DMS 273 treated with DMSO at 0.1 percent for 48 hours (cell line): ENCODE data around the gene ITGB5.
"Not testable (repeated sequence)": the region's sequence is repeated elsewhere in the genome, so short reads cannot be mapped to it uniquely, and the experiment has no call there.

ENCODE experiments used
- DNase-seq: peaks from one replicate; lab custom pipeline; 2025; lab: John Stamatoyannopoulos, UW

Gene ITGB5

DNA sequence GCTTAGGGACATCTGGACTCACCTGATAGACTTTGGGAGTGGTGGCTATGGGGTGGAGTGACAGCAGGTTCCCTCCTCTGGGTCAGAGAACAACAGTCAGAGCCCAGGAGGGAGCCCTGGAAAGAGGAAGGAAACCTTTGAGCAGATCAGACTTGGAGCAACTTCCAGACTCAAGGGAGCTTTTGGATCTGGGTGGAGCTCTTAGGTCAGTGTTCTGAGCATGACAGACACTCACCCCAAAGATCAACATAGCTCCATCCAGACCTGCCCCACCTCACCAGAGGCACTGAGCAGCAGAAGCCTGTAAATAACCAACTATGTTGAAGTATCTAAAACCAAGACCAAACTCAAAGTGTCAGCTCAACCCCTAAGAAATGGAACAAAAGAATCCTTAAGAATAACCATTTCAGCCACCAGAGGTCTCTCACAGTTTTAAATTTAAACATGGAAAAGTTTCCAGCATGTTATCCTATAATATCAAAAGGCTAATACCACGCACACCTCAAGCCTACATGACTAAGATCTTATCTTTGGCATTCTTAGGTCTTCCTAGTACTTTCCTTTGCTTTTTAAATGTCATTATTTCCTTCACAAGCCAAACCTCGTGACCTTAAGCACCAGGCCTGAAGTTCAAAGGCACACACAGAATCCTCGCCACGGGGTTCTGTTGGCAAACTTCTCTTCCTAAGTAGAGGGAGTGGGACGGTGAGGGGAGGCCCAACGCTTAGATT is 100.5 kb downstream of the ITGB5 start:
- no peak for DNase-seq

- no peak for DNase-seq
Measured at GRCh38 chr3:124785973-124786372, 101.2 kb downstream of the ITGB5 start.

GRCh38 chr3:124784686-124785382 is 102.3 kb downstream of the ITGB5 start:
- no peak for DNase-seq

DNA sequence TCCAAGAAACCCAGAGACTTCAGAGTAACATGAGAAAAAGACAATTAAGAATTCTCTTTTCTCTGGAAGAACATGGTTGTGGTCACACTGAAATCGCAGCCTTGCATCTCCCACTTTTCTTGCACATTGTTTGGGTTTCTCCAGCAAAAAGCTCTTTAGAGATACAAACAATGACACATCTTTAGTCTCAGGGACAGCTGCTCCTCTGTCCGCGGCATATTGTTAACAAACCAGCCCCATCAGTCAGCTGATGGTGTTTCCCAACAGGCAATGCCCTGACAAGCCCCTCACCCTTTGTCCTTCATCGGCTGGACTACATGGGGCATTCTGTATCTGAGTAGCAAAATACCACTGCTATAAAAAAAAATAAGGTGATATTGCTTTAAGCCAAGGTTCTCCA is 103.5 kb downstream of the ITGB5 start:
- DNase-seq = no peak

DNA sequence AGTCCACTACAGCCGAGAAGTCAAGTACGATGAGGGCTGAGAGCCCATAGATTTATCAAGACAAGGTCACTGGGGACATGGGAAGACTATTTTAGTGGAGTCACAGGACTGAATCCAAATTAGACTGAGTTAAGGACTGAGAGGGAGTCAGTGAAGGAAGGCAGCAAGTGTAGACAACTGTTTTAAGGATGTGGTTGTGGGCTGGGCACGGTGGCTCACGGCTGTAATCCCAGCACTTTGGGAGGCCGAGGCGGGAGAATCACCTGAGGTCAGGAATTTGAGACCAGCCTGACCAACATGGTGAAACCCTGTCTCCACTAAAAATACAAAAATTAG is 104.8 kb downstream of the ITGB5 start:
- not testable (repeated sequence) for DNase-seq

DNA sequence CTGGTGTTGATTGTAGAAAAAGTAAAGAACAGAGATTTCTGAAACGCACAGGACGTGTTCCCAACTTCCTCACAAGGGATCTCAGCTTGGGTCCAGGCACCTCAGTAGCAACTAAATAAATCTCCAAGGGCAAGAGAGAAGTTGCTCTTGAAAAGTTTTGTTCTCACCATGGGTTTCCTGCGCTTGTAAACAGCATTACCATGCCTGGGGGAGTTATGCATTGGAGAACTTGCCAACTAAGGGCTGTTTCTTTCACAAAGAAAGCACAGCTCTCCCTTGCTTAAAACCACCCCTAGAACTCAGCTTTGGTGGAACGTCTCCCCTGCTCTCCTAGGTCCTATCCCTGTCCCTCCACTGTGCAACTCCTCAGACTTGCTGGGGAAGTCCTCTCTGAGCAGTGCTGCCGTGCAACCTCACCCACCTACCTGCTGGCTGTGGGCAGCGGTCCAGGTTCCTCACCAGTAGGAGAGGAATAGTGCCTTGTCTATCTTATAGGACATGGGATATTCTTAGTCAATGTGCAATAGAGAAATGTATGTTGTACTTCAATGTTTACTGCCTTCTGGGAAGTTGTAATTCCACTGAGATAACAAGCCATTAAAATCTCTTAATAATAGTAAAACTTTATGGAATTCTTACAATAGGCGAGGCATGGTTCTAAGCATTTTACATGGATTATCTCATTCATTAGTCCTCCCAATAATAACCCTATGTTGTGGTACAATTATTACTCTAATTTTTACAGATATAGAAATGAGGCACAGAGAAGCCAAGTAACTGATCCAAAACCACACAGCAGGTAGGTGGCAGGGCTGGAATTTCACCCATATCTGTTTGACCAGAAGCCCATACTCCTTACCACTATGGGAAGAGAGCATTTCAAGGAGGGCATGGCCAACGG is 105.4 kb downstream of the ITGB5 start:
- no peak for DNase-seq

DNA sequence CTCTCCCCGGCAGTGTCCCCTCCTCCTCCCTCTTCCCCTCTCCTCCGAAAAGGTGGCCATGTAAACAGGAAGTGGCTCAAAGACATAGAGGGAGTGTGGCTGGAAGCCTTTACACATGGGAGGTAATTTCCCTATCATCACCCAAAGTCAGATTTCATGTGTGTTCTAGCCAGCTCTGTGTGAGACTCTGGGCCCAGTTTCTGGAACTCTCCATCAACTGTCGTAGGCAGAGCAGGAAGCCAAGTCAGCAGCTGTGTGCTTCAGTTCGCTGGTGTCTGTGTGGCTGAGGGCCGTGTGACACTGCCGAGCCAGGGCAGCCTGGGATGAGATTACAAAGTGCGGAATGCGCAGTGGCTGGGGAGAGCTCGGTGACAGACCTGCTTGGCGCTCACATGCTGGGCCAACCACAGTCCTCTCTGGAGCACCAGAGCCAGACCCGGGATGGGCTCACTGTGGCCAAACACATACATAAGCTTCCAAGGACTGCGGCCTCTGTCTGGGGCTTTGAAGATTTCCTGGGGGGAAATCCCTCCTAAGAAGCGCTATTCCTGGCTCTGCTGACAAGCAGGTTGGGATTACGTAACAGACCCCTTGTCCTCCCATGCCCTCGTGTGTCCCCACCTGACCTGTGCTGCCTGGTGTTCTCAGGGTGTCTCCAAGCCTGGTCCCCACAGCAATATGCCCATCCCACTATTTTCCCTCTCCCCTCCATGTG is 106.2 kb downstream of the ITGB5 start:
- no peak for DNase-seq

- no peak for DNase-seq
Measured at GRCh38 chr3:124780356-124780755, 106.8 kb downstream of the ITGB5 start.

DNA sequence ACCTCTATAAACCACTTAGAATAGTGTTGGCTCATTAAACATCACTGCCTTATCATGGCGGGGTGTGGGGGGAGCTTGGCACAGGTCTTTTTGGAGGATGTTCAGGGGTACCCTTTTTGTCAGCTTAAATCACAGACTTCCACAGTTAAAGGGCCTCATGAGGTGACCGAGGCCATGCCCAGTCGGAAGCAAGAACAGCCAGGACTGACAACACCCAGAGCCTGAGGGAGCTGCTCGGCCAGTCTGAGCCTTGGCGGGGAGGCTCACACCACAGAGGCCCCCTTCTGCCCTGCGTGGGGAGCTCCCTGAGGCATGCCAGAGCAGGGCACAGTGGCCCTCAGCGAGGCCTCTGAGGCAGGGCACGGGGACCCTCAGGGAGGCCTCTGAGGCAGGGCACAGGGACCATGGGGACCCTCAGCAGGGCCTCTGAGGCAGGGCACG is 107.4 kb downstream of the ITGB5 start:
- no peak for DNase-seq

- DNase-seq = no peak
Measured at GRCh38 chr3:124779116-124779515, 108.0 kb downstream of the ITGB5 start.

GRCh38 chr3:124777762-124778470 is 109.2 kb downstream of the ITGB5 start:
- no peak for DNase-seq

GRCh38 chr3:124776856-124777255 is 110.3 kb downstream of the ITGB5 start:
- DNase-seq = no peak

- DNase-seq = peak; percentile 42
Measured at GRCh38 chr3:124775877-124776276, 111.3 kb downstream of the ITGB5 start.

GRCh38 chr3:124774841-124775402 is 112.2 kb downstream of the ITGB5 start:
- no peak for DNase-seq

DNA sequence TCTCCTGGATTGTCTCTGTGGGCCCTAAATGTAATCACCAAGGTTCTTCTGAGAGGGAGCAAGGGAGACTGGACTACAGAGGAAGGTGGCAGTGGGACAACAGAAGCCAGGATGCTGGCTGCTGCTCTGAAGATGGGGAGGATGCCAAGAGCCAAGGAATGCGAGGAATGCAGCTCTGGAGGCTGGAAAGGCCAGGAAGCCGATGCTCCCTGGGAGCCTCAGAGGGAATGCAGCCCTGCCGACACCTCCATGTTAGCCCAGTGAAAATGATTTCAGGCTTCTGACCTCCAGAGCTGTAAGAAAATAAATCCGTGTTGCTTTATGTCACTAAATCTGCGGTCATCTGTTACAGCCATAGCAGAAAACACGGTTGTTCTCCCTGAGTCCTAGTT is 112.8 kb downstream of the ITGB5 start:
- no peak for DNase-seq

DNA sequence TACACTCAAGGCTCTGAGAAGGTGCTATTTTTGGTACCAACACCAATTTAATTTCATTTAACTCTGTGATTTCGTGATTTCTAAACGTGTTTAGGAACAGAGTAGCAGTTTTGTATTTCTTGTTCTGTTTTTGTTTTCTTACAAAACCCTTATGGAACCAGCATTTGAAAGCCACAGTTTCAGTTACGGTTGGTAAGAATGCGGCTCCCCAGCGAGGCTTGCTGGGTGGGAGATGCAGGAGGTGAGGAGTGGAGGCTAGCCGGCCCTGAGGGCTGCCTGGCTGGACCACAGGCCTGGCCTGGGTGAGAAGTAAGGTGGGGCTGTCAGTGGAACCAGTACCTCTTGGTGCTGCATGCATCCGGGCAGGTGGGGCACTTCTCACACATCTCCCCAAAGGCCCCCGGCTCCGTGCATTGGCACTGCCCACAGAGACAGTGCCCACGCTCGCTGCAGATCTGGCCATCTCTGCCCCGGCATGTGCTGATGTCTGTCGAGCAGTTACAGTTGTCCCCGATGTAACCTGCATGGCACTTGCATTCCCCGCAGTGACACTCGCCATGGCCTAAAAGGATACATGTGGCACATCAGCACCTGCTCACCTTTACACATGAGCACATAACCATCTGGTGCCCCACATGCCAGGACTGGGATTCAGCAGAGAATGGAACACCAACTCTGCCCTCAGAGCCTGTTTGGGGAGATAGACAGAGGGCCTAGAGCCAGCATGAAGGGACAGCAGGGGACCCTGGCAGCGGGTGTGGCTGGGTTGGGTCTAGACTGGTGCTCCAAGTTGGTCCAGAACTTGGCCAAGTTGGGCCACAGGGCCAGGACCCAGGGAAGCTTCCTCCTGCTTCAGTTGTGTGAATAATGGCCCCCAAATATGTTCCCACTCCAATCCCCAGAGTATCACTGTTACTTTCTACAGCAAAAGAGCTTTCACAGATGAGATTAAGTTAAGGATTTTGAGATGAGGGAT is 113.5 kb downstream of the ITGB5 start:
- DNase-seq = no peak

DNA sequence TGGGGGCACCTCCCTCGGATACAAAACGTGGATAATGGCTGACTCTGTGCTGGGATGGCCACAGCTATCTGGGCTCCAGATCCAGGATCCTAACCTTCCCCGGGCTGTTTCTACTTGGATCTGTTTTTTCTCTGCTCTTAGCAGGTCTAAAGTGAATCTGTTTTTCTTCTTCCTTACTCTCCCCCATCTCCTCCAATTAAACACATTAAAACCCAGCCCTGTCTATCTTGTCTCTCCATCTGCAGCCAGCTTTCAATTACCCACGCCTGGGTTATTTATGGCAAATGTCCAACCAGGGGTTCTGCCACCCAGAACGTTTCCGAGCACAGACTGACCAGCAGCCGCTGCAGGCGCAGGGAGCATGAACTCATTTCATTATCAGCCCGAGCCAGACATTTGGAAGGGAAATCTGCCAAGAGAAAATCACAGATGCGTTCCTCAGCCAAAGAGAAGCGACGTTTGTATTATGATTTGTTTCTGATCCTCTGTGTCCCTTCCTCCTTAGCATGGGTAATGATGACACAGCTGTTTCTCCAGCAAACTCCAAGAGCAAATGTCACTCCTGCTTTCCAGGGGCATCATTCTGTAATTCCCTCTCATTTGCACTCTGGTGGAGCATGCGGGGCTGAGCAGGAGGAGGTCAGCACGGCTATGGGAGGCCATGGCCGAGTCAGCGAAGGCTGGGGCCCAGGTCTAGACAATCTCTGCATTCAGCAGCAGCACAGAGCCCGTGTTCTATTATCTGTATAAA is 114.9 kb downstream of the ITGB5 start:
- peak; percentile 79 for DNase-seq

DNA sequence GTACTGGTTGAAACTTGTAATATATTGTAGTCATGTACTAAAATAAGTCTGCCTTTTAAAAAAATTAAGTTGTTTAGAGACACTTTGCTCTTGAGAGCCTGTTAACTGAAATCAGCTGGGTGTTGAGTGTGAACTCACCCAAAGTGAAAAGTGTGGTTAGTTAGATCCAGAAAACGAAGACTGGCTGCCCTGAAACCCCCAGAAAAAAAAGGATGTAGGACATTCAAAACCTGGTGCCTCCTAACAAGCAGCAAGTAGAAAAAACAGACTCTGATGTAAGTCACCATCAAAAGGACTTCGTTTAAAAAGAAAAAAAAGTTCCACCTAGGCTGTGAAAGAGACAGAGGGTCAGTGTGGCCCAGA is 116.1 kb downstream of the ITGB5 start:
- no peak for DNase-seq
